HepG2 (cell line): ENCODE data around the gene SF3B6. TPM values are rescaled to one million over a fixed set of nuclear protein-coding genes. Genes with fewer than 3 reads are reported as not detected.

Experiments used
- ADNP ChIP-seq: sonication (generic); formaldehyde crosslinking; IDR thresholded peaks from 2 replicates; pipeline ENCODE4 v1.4.0; 2020; ENCODE audit warnings: missing genetic modification reagents
- CCDC6 ChIP-seq: sonication (generic); formaldehyde crosslinking; IDR thresholded peaks from 2 replicates; pipeline ENCODE4 v1.8.1; 2022; ENCODE audit warnings: mild to moderate bottlenecking, missing genetic modification reagents, moderate library complexity
- DRAP1 ChIP-seq: IDR thresholded peaks from 2 replicates; pipeline ENCODE4 v1.6.1; 2016; ENCODE audit warnings: missing genetic modification reagents, missing compliant biosample characterization
- ETV5 ChIP-seq: IDR thresholded peaks from 2 replicates; pipeline ENCODE4 v1.6.1; 2018; ENCODE audit warnings: missing biosample characterization, missing genetic modification reagents, inconsistent platforms, borderline replicate concordance
- HIVEP1 ChIP-seq: sonication (generic); formaldehyde crosslinking; IDR thresholded peaks from 2 replicates; pipeline ENCODE4 v1.4.0; 2020; ENCODE audit warnings: mild to moderate bottlenecking, missing genetic modification reagents
- KLF13 ChIP-seq: sonication (generic); formaldehyde crosslinking; IDR thresholded peaks from 2 replicates; pipeline ENCODE4 v1.4.0; 2020; ENCODE audit warnings: mild to moderate bottlenecking, missing genetic modification reagents
- MYPOP ChIP-seq: sonication (generic); formaldehyde crosslinking; IDR thresholded peaks from 2 replicates; pipeline ENCODE4 v1.8.1; 2023; ENCODE audit warnings: mild to moderate bottlenecking, moderate library complexity, missing genetic modification reagents
- NFKB2 ChIP-seq: sonication (generic); formaldehyde crosslinking; IDR thresholded peaks from 2 replicates; pipeline ENCODE4 v1.4.0; 2020; ENCODE audit warnings: missing genetic modification reagents, borderline replicate concordance
- NR2F6 ChIP-seq, 2 experiments: IDR thresholded peaks; 2 replicates each; pipeline ENCODE4 v1.6.1; 2016; ENCODE audit warnings: antibody characterized with exemption in 1 of 2, mild to moderate bottlenecking in 1 of 2
- POLR2AphosphoS5 ChIP-seq: IDR thresholded peaks from 2 replicates; pipeline ENCODE4 v1.6.1; 2012; ENCODE audit warnings: low read depth, low read length
- RFXANK ChIP-seq: IDR thresholded peaks from 2 replicates; pipeline ENCODE4 v1.6.1; 2016
- SMC3 ChIP-seq: IDR thresholded peaks from 2 replicates; pipeline ENCODE4 v1.6.1; 2011; ENCODE audit warnings: low read length, improper control_type of control experiment
- TFDP2 ChIP-seq: sonication (generic); formaldehyde crosslinking; IDR thresholded peaks from 2 replicates; pipeline ENCODE4 v1.4.0; 2020; ENCODE audit warnings: missing genetic modification reagents
- ZNF317 ChIP-seq: sonication (generic); formaldehyde crosslinking; IDR thresholded peaks from 2 replicates; pipeline ENCODE4 v1.5.0; 2020; ENCODE audit warnings: mild to moderate bottlenecking, missing genetic modification reagents
- ZNF460 ChIP-seq: sonication (generic); formaldehyde crosslinking; IDR thresholded peaks from 2 replicates; pipeline ENCODE4 v1.5.1; 2020; ENCODE audit warnings: missing genetic modification reagents, mild to moderate bottlenecking, borderline replicate concordance
- ZNF563 ChIP-seq: sonication (generic); formaldehyde crosslinking; IDR thresholded peaks from 2 replicates; pipeline ENCODE4 v1.8.0; 2022; ENCODE audit warnings: mild to moderate bottlenecking, moderate library complexity, missing genetic modification reagents
- ZNF572 ChIP-seq: sonication (generic); formaldehyde crosslinking; IDR thresholded peaks from 2 replicates; pipeline ENCODE4 v1.5.1; 2020; ENCODE audit warnings: mild to moderate bottlenecking, missing genetic modification reagents
- ZNF652 ChIP-seq: IDR thresholded peaks from 2 replicates; pipeline ENCODE4 v1.6.1; 2016; ENCODE audit warnings: low read depth, borderline replicate concordance
- polyA plus RNA-seq, 8 experiments: library from polyadenylated mRNA; depleted of rRNA in 3 of 8; stranded (reverse) in 7 of 8; unstranded in 1 of 8; fragments of >200 nt; fragmentation: Illumina TruSeq in 4 of 8; extraction: Trizol in 4 of 8; gene quantifications; 2 replicates each; pipeline versions ENCODE4 v1.2.1 to v1.2.3, GENCODE V29; 2011 to 2016; ENCODE audit warnings: low read depth in 4 of 8, missing spikeins in 1 of 8, mixed read lengths in 1 of 8; ENCODE audit not compliant: insufficient read depth in 1 of 8
- total RNA-seq, 5 experiments: library from RNA; depleted of rRNA; stranded (reverse); fragments of >200 nt; fragmentation: Illumina TruSeq; extraction: Trizol; gene quantifications; 2 replicates each; pipeline ENCODE4 v1.2.3, GENCODE V29; 2016; ENCODE audit warnings: low read depth in 1 of 5
- TF ChIP-seq, protein P1 (sequence below): sonication (generic); formaldehyde crosslinking; IDR thresholded peaks from 2 replicates; pipeline ENCODE4 v1.4.0; 2020; ENCODE audit warnings: mild to moderate bottlenecking, missing genetic modification reagents

SF3B6 gene
- total and polyA plus RNA-seq, 2 of the 13 experiments (the other 11 are each of a cell fraction or from before 2014, with no cell fraction given) = 177 to 182 TPM

DNA sequence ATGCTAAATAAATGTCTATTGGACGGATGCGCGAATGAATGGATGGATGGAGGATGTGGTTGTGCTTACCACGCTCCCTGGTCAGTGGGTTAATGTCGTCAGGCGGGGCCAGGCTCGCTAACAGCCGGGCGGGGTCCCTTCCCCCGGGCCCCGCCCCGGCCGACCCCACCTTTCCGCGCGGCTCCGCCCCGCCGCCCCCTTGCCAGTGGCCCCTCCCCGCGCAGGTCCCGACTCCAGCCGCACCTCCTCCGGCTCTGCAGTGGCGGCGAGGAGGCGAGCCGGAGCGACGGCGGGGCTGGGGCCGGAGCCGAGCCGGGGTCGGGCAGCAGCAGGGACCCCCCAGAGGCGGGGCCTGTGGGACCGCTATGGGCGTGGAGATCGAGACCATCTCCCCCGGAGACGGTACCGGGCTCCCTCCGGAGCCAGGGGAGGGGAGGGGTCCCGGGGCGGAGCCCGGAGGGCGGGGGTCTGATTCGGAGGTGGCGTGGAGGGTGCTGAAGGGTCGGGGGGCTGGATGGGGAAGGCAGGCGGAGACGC, 26.6 kb downstream of the SF3B6 start, which contains the start of gene FKBP1B (continued):
- 0 out of 2 replicates have a peak, but pooled peaks have one; percentile 13 for TF ChIP-seq CCDC6 (CRISPR knock-in tag)
- TF ChIP-seq ZNF460 (CRISPR knock-in tag) = no peak
- TF ChIP-seq ZNF317 (CRISPR knock-in tag) = no peak
- no peak for TF ChIP-seq NR2F6 (IDR thresholded peaks at IDR 0.05)
- no peak for TF ChIP-seq NR2F6 (CRISPR knock-in tag; IDR thresholded peaks at IDR 0.05)
- peak; percentile 84 for TF ChIP-seq DRAP1
- TF ChIP-seq ETV5 (CRISPR knock-in tag) = peak; percentile 30; the same call in 1 of the 2 replicates
- TF ChIP-seq RFXANK (CRISPR knock-in tag) = no peak
- TF ChIP-seq KLF13 (CRISPR knock-in tag) = no peak
- peak; percentile 54; the same call in 1 of the 2 replicates for TF ChIP-seq MYPOP (CRISPR knock-in tag)
- 0 out of 2 replicates have a peak, but pooled peaks have one; percentile 15 for TF ChIP-seq ZNF652
- peak; percentile 83 for TF ChIP-seq POLR2AphosphoS5
- TF ChIP-seq TFDP2 (CRISPR knock-in tag) = 0 out of 2 replicates have a peak, but pooled peaks have one; percentile 27
- TF ChIP-seq HIVEP1 (CRISPR knock-in tag) = no peak; the same call in 1 of the 2 replicates
- TF ChIP-seq SMC3 = no peak
- TF ChIP-seq ZNF572 (CRISPR knock-in tag) = no peak
- TF ChIP-seq ZNF563 = no peak
- no peak for TF ChIP-seq ADNP (CRISPR knock-in tag)
- TF ChIP-seq, protein P1, sequence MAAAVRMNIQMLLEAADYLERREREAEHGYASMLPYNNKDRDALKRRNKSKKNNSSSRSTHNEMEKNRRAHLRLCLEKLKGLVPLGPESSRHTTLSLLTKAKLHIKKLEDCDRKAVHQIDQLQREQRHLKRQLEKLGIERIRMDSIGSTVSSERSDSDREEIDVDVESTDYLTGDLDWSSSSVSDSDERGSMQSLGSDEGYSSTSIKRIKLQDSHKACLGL (CRISPR knock-in tag) = no peak; the same call in 1 of the 2 replicates
- no peak for TF ChIP-seq NFKB2 (CRISPR knock-in tag)
